Astrocyte of the spinal cord (primary cell): Measurements from ENCODE around the gene STPG1.

Experiments used
- DNase-seq: peaks from one replicate; pipeline ENCODE4 v3.0.0; 2011; ENCODE audit warnings: low read depth, low spot score
- H3K4me3 ChIP-seq: 2 replicates; pipeline ENCODE4 v1.5.1; 2011; ENCODE audit warnings: low read depth, mild to moderate bottlenecking, low read length, moderate library complexity
- in situ Hi-C: cut with HindIII; loops from 2 replicates; pipeline ENCODE4 v1.10.0; 2017; ENCODE audit warnings: low sequenced_read_pairs
- TF ChIP-seq, protein P1 (sequence below): IDR thresholded peaks from 2 replicates; pipeline ENCODE4 v1.5.1; 2012; ENCODE audit warnings: low read depth, mild to moderate bottlenecking, low read length, inconsistent platforms

Gene STPG1

DNA sequence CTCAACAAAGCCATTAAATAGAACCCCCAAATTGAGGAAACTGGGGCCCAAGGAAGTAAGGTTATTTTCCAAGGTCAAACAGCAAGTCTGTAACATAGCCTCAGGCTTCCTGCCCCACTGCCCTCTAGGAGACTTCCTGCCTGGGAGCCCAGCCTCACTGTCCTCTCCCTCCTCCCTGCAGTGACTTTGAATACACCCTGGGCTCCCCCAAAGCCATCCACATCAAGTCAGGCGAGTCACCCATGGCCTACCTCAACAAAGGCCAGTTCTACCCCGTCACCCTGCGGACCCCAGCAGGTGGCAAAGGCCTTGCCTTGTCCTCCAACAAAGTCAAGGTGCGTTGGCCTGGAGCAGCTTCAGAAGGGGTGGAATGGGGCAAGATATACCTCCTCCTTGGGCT is 76.1 kb downstream of the STPG1 start:
- H3K4me3 ChIP-seq = no peak overlapping the region
- in situ Hi-C loops = no loop called here
- TF ChIP-seq, protein P1, sequence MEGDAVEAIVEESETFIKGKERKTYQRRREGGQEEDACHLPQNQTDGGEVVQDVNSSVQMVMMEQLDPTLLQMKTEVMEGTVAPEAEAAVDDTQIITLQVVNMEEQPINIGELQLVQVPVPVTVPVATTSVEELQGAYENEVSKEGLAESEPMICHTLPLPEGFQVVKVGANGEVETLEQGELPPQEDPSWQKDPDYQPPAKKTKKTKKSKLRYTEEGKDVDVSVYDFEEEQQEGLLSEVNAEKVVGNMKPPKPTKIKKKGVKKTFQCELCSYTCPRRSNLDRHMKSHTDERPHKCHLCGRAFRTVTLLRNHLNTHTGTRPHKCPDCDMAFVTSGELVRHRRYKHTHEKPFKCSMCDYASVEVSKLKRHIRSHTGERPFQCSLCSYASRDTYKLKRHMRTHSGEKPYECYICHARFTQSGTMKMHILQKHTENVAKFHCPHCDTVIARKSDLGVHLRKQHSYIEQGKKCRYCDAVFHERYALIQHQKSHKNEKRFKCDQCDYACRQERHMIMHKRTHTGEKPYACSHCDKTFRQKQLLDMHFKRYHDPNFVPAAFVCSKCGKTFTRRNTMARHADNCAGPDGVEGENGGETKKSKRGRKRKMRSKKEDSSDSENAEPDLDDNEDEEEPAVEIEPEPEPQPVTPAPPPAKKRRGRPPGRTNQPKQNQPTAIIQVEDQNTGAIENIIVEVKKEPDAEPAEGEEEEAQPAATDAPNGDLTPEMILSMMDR = no peak
- DNase-seq = no peak

DNA sequence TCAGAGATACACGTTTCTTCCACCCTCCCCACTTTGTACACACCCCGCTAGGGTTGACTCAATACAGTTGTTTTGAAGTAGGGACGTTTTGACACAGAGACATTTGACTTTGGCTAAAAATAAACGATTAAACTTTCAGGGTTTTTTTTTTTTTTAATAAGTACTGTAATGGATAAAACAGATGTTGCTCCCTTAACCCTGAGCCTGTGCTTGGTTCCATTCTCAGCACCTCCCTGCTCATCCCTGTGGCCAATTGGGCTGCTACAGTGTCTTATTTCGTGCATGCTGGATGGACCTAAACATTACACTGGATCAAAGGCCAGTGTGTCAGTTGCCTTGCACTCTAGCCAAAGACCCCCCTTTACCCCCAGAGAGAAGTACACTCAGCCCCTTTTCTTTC is 77.5 kb downstream of the STPG1 start:
- in situ Hi-C loops = no loop called here
- TF ChIP-seq, protein P1 = no peak
- no peak for DNase-seq
- no peak overlapping the region for H3K4me3 ChIP-seq

DNA sequence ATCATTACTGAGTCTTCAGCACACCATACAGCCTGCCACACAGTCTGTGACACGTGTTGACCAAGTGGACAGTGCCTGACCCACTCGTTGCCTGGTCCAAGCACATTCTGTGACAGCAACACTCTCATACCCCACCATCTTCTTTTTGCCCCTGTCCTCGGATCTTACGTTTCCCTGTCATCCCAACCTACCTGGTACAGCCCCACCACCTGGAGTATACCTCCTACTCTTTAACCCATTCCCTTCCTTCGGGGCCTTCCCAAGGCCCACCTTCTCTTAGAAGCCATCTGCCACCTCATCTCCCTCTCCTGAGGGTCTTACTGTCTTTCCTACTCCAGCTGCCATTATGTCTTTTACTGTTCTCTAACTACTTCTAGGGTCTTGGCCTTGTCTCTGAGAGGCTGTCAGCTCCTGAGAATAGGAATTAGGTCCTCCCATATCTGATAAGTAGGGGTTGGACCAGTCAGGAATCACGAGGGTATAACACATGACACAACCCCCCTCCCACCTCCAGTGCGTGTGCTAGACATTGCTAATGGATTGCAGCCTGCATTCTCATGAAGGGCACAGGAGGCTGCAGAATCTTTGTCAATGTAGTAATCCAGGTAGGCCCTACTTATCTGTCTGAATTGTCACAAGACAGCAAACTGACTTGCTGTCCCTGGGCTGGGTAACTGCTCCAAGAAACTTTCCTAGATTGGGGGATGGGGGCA is 81.5 kb downstream of the STPG1 start:
- TF ChIP-seq, protein P1 = no peak
- no peak overlapping the region for H3K4me3 ChIP-seq
- no peak for DNase-seq
- in situ Hi-C loops = no loop called here

DNA sequence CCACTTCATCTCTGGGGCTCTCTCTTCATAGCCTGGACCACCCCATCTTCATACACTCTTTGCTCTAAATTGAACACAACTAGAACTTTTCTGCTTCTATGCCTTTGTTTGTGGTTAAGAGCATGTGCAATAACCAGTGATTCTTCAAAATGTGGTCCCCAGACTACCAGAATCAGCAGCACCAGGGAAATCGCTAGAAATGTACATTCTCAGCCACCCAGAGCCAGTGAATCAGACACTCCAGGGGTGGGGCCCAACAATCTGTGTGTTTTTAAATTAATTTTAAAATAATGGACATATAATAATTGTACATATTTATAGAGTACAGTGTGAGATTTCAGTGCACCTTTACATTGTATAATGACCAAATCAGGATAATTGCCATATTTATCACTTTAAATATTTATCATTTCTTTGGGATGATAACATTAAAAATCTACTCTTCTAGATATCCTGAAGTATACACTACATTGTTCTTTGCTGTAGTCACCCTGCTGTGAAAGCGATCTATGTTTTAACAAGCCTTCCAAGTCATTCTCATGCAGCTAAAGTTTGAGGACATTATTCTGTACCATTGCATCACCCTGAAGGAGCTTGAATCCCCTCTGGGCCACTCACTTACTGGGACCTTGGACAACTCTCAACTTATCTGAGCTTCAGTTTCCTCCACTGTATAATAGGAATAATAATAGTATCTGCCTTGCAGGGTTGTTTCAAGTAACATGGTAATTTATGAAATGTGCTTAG is 83.6 kb downstream of the STPG1 start:
- TF ChIP-seq, protein P1 = no peak
- DNase-seq = peak; percentile 69
- in situ Hi-C loops = no loop called here

DNA sequence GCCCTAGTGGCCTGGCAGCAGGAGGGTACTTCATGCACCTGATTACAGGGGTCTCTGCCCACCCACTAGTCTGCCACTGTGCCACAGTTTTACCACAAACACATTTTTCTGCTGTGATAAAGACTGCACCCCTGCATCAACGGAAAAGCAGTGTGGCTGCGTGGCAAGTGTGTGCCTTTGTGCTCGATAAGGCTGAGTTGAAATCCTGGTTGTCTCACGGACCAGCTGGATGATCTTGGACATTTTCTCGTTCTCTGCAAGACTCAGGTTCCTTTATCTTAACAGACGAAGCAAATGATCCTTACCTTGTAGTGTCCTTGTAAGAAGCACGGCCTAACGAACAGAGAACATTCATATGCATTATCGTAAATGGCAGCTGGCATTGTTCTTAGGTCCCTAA is 84.3 kb downstream of the STPG1 start:
- TF ChIP-seq, protein P1 = no peak
- DNase-seq = no peak
- in situ Hi-C loops = no loop called here
- H3K4me3 ChIP-seq = no peak overlapping the region

More for the DNA sequence above, 83.6 kb downstream of the STPG1 start:
- H3K4me3 ChIP-seq = no peak overlapping the region

DNA sequence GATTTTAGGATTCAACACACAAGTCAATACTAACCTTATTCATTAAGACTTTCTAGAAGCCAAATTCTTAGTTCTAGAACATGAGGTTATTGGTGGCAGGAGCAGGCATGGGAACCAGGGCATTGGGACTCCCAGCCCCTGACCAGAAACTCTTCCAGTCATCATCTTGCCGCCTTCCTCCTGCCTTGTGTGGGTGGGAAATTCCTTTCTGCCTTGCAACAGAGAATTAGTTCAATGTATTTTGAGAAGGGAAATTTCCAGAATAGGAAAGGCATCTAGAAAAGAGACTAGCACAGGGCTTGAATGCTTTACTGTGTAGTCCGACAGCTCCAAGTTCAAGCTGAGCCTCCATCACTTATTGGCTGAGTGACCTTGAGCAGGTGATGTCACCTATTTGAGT is 85.7 kb downstream of the STPG1 start:
- H3K4me3 ChIP-seq = no peak overlapping the region
- no peak for DNase-seq
- in situ Hi-C loops = no loop called here
- TF ChIP-seq, protein P1 = no peak
